ENCODE measurements around the gene ODAD2.

GRCh38 chr10:28020993-28021982, 22.4 kb upstream of the ODAD2 start:
- TF ChIP-seq POLR2A (IDR thresholded peaks at IDR 0.05; ENCODE audit: low read depth, low read length) (no peak), CTCF (IDR thresholded peaks at IDR 0.05; ENCODE audit: extremely low read depth in 1 of 2, insufficient read depth in 1 of 2, low read depth in 1 of 2, low read length in 2 of 2) (no peak), POLR2AphosphoS5 (IDR thresholded peaks at IDR 0.05; ENCODE audit: insufficient read depth, low read depth, low read length) (no peak), EZH2 (IDR thresholded peaks at IDR 0.05; ENCODE audit: borderline replicate concordance, low read depth, low read length, severe bottlenecking) (no peak), MAX (IDR thresholded peaks at IDR 0.05; ENCODE audit: insufficient read depth, insufficient read length) (no peak), MYC (IDR thresholded peaks at IDR 0.05; ENCODE audit: low read depth, low read length) (no peak), GATA2 (IDR thresholded peaks at IDR 0.05; ENCODE audit: insufficient read depth, insufficient read length, low read depth, low read length) (no peak), FOS (IDR thresholded peaks at IDR 0.05; ENCODE audit: borderline replicate concordance, insufficient read depth, low read length) (no peak)
